ENCODE results near the gene MRPL49. TPM values are rescaled to one million over a fixed set of nuclear protein-coding genes. Genes with fewer than 3 reads are reported as not detected.

The MRPL49 gene
- total and polyA plus RNA-seq, 9 of the 15 experiments (the other 6 are each of a cell fraction or from before 2014, with no cell fraction given), result 74.3 to 132 (median 91.2) TPM

DNA sequence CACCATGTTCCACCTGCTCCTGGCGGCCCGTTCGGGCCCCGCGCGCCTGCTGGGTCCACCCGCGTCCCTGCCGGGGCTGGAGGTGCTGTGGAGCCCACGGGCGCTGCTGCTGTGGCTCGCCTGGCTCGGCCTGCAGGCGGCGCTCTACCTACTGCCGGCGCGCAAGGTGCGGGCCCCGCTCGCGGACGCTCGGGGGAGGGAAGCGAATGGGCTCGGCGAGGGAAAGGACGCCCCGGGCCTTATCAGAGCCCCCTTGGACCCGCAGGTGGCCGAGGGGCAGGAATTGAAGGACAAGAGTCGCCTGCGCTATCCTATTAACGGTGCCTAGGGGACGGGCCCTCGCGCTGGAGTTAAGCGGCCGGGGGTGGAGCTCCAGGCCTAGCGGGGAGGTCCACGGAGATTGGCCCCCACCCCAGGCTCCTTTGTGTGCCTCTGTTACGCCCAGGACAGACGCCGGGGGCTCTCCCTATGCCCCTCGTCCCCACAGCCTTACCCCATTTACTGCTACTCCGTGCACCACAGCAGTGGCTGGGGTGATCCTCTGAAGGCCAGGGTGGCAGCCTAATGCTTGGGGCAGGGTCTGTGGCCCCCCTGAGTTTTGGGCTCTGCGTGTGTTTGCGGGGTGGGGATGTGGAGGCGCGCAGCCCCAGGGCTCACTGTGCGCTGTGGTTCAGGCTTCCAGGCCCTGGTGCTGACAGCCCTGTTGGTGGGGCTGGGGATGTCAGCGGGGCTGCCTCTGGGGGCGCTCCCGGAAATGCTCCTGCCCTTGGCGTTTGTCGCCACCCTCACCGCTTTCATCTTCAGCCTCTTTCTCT is 9.4 kb upstream of the MRPL49 start (continued):
- TF ChIP-seq SAFB2 (IDR thresholded peaks at IDR 0.05; ENCODE audit: borderline replicate concordance, low read depth, low read length, severe bottlenecking) (no peak), SMARCA4 (IDR thresholded peaks at IDR 0.05) (no peak), HDAC6 (IDR thresholded peaks at IDR 0.05; ENCODE audit: low read depth, low read length) (no peak), CTBP1 (IDR thresholded peaks at IDR 0.05; ENCODE audit: borderline replicate concordance) (peak; percentile 87), SREBF2 (CRISPR knock-in tag; IDR thresholded peaks at IDR 0.05) (no peak), TOE1 (IDR thresholded peaks at IDR 0.05; ENCODE audit: borderline replicate concordance) (0 out of 2 replicates have a peak, but pooled peaks have one; percentile 38), TOE1 (CRISPR knock-in tag; IDR thresholded peaks at IDR 0.05; ENCODE audit: borderline replicate concordance, low read depth) (no peak), DDX20 (tag; IDR thresholded peaks at IDR 0.05; ENCODE audit: low read depth) (no peak), MAFK (IDR thresholded peaks at IDR 0.05; ENCODE audit: low read length) (no peak), YBX1 (IDR thresholded peaks at IDR 0.05) (no peak), ZNF785 (CRISPR knock-in tag; IDR thresholded peaks at IDR 0.05) (no peak), GATAD2B (IDR thresholded peaks at IDR 0.05; ENCODE audit: borderline replicate concordance) (peak; percentile 100), MXI1 (IDR thresholded peaks at IDR 0.05; ENCODE audit: low read depth, low read length) (no peak), LEF1 (IDR thresholded peaks at IDR 0.05) (no peak), NRF1 (conservative IDR thresholded peaks at IDR 0.05 in 1 of 2, IDR thresholded peaks at IDR 0.05 in 1 of 2) (peak; percentile 34 to 53; a peak in 3 of 4 replicates), CSDE1 (IDR thresholded peaks at IDR 0.05) (no peak), SIRT6 (IDR thresholded peaks at IDR 0.05; ENCODE audit: low read depth, low read length) (no peak), MED1 (CRISPR knock-in tag; IDR thresholded peaks at IDR 0.05; ENCODE audit: borderline replicate concordance) (no peak)
- TF ChIP-seq, protein P1, sequence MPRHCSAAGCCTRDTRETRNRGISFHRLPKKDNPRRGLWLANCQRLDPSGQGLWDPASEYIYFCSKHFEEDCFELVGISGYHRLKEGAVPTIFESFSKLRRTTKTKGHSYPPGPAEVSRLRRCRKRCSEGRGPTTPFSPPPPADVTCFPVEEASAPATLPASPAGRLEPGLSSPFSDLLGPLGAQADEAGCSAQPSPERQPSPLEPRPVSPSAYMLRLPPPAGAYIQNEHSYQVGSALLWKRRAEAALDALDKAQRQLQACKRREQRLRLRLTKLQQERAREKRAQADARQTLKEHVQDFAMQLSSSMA (CRISPR knock-in tag; IDR thresholded peaks at IDR 0.05), result no peak
- TF ChIP-seq, protein P2, sequence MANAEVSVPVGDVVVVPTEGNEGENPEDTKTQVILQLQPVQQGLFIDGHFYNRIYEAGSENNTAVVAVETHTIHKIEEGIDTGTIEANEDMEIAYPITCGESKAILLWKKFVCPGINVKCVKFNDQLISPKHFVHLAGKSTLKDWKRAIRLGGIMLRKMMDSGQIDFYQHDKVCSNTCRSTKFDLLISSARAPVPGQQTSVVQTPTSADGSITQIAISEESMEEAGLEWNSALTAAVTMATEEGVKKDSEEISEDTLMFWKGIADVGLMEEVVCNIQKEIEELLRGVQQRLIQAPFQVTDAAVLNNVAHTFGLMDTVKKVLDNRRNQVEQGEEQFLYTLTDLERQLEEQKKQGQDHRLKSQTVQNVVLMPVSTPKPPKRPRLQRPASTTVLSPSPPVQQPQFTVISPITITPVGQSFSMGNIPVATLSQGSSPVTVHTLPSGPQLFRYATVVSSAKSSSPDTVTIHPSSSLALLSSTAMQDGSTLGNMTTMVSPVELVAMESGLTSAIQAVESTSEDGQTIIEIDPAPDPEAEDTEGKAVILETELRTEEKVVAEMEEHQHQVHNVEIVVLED (CRISPR knock-in tag; IDR thresholded peaks at IDR 0.05), result peak; percentile 35; the same call in 1 of the 2 replicates
